GM10847 (cell line): ENCODE measurements around the gene THAP12.

Experiments used
- POLR2A ChIP-seq: IDR thresholded peaks from 2 replicates; pipeline ENCODE4 v1.6.1; 2011; ENCODE audit not compliant: insufficient read length; ENCODE audit errors: extremely low read depth

The THAP12 gene, protein sequence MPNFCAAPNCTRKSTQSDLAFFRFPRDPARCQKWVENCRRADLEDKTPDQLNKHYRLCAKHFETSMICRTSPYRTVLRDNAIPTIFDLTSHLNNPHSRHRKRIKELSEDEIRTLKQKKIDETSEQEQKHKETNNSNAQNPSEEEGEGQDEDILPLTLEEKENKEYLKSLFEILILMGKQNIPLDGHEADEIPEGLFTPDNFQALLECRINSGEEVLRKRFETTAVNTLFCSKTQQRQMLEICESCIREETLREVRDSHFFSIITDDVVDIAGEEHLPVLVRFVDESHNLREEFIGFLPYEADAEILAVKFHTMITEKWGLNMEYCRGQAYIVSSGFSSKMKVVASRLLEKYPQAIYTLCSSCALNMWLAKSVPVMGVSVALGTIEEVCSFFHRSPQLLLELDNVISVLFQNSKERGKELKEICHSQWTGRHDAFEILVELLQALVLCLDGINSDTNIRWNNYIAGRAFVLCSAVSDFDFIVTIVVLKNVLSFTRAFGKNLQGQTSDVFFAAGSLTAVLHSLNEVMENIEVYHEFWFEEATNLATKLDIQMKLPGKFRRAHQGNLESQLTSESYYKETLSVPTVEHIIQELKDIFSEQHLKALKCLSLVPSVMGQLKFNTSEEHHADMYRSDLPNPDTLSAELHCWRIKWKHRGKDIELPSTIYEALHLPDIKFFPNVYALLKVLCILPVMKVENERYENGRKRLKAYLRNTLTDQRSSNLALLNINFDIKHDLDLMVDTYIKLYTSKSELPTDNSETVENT

GRCh38 chr11:76380977-76381719 is at the start of gene THAP12, which contains the start of gene GVQW3:
THAP12 (minus strand) TSS chr11:76381132; CDS start chr11:76380836, 296 bp downstream.
GVQW3 (plus strand) TSS chr11:76381323; CDS start chr11:76381829, 506 bp downstream.
- TF ChIP-seq POLR2A: peak; percentile 52

- TF ChIP-seq POLR2A: no peak
Measured at GRCh38 chr11:76426660-76427059, 45.7 kb upstream of the THAP12 start.

DNA sequence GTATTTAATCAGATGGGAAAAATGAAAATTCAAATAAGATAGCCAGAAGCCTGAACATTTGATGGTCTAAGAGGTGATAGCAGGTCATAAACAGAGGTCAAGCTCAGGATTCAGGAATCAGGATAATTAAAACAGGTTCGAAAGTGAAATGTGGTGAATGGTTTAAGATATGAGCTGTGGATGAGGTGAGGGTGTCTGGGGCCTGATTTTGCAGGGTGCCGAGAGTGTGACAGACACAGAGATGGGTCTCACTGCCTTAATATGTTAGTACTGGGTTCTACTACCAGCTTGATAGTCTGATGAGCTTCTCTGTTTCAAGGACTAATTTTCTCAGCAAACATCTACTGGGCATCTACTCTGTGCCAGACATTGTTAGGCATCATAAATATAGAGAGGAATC is 44.0 kb upstream of the THAP12 start:
- TF ChIP-seq POLR2A: no peak

DNA sequence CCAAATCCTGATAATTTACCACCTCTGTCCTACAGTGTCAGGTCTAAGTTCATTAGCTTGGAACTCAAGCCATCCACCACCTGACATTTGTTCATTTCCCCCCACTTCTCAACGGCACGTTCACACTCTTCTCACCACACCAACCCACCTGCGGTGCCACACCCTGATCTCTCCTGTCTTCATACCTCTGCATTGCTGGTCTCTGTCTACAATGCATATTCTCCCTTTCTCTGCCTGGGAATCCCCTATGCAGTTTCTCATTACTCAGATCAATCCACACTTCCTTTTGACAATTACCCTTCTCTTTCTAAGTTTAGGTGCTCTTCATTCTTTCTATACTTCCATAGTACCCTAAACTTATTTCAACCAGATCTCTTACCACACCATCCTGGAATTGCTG is 43.4 kb upstream of the THAP12 start:
- no peak for TF ChIP-seq POLR2A

GRCh38 chr11:76419896-76420295 is 39.0 kb upstream of the THAP12 start:
- TF ChIP-seq POLR2A: no peak

DNA sequence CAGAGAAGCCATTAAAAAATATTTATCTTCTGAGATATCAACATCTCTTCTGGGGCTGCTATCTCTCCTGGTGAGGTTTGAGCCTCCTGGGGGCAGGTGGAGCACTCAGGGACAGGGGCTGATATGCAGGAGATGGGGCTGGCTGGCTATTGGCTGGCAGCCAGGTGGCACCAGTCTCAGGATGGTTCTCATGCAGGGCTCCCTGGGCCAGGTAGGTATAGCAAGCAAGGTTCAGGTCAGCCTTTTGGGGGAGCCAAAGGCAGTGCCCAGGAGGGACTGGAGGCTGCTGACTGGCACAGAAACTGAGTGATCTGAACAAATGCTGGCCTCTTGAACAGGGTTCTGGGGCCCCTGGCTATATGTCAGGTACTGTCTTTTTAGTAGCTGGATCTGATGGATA is 34.1 kb upstream of the THAP12 start:
- no peak for TF ChIP-seq POLR2A

DNA sequence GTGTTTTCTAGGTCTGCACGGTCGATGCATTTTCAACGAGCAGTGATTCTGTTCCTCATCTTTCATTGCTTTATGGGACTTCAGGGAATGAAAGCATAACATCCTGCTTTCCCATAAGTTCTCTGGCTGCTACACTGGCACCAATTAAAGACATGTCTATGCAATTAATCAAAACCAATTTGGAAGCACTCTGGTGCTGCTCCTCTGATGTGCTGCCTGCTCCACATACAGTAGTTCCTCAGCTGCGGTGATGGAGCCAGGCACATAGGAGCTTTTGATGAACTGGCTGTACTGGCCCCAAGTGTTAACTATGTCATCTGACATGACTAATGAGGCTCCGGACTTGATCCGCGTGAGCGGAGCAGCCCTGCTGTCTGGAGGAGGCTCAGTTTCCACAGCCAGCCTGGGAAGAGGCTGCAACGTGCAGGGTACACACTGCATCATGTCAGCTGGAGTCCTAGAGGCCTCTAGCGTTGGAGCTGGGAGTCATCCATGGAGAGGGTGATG is 30.0 kb upstream of the THAP12 start:
- no peak for TF ChIP-seq POLR2A

GRCh38 chr11:76408171-76408965 is 27.4 kb upstream of the THAP12 start:
- no peak for TF ChIP-seq POLR2A

DNA sequence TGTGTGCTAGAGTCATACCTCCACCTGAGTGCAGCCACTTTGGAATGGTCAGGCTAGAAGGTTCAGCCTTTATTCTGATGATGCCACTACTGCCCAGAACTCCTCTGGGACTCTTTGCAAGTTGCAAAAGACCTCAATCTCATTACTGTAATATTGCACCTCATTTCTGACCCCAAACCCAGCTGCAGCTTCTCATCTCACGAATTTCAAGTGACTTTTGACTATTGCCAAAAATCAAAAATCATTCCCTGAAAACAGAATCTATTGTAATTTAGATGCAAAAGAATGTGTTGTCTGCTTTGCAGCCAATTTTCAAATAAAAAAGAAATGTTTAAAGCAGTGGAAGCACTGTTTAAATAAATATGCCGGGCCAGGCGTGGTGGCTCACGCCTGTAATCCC is 25.4 kb upstream of the THAP12 start:
- no peak for TF ChIP-seq POLR2A

DNA sequence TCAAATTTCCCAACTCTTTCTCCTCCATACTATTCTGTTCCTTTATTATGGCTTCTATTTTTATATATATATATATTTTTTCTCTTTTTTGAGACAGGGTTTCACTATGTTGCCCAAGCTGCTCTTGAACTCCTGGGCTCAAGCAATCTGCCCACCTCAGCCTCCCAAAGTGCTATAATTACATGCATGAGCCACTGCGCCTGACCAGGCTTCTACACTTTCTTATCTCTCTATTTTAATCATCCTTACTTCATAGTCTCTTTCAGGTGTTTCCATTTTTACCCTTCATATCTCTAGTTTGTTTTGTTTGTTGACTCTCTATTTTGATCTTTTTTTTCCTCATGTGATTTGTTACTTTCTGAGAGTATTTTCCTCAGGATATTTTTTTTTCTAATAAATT is 20.0 kb upstream of the THAP12 start:
- TF ChIP-seq POLR2A: no peak

GRCh38 chr11:76397383-76397782 is 16.5 kb upstream of the THAP12 start:
- no peak for TF ChIP-seq POLR2A

- TF ChIP-seq POLR2A: no peak
Measured at GRCh38 chr11:76395296-76395695, 14.4 kb upstream of the THAP12 start.

GRCh38 chr11:76394411-76394810 is 13.5 kb upstream of the THAP12 start:
- TF ChIP-seq POLR2A: no peak

DNA sequence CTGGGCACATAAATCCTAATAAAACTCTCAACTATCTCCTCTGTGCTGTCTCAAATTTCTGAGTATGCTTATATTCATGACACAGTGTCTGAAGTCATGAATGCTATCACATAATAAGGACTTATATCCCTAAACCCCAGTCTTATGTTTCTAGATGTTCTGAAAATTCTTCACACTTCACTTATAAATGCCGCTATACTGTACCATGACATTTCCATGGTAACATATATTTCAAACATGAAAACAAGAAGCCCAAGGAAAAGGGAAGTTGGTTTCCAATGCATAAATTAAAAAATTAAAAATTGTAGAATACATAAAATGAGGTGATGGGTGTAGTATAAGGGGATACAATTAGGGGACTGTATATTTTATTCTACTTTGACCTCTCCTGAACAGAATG is 11.9 kb upstream of the THAP12 start:
- TF ChIP-seq POLR2A: no peak

- no peak for TF ChIP-seq POLR2A
Measured at GRCh38 chr11:76391811-76392475, 11.0 kb upstream of the THAP12 start.

DNA sequence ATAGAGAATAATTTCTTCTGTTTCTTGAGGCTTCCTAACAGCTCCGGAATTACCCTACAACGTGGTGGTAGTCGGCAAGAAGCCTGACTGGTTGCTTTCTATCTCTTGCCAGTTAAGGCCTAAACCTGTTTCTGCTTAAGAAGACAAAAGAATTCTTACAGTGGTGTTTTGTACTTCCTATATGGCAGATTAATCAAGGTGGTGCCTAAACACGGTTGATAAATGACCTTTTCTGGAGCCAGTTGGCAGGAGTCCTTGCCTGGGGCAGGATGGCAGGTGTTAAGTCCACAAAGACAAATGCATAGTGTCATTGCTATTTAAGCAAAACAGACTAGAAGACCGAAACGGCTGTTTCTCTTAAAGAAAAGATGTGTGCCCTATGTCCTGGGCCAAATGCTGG is 10.1 kb upstream of the THAP12 start:
- TF ChIP-seq POLR2A: no peak
